Colon (tissue), 2 donors: ENCODE measurements around the gene ASTN2.

ENCODE experiments used
- FAIRE-seq: peaks from 2 replicates; lab custom pipeline; 2012; peaks lifted over from hg19 to GRCh38; lab: Jason Lieb, UNC
- donor health status: control.
- donor health status: control.

The ASTN2 gene

GRCh38 chr9:116954731-116955130, 460.1 kb downstream of the ASTN2 start:
- no peak for FAIRE-seq

- no peak for FAIRE-seq
These were observed 461.6 kb downstream of the ASTN2 start for GRCh38 chr9:116953271-116953670.

GRCh38 chr9:116952436-116952810, 462.4 kb downstream of the ASTN2 start:
- no peak for FAIRE-seq

- FAIRE-seq = no peak
These were observed 463.0 kb downstream of the ASTN2 start for GRCh38 chr9:116951588-116952435.

- FAIRE-seq = no peak
These were observed 469.0 kb downstream of the ASTN2 start for GRCh38 chr9:116945817-116946216.

- no peak for FAIRE-seq
These were observed 469.9 kb downstream of the ASTN2 start for GRCh38 chr9:116944714-116945534.

- FAIRE-seq = no peak
These were observed 470.9 kb downstream of the ASTN2 start for GRCh38 chr9:116943970-116944369.

GRCh38 chr9:116942593-116943061, 472.2 kb downstream of the ASTN2 start:
- FAIRE-seq = no peak

GRCh38 chr9:116941266-116941665, 473.6 kb downstream of the ASTN2 start:
- no peak for FAIRE-seq

GRCh38 chr9:116940614-116941215, 474.1 kb downstream of the ASTN2 start:
- FAIRE-seq = no peak

- no peak for FAIRE-seq
These were observed 475.2 kb downstream of the ASTN2 start for GRCh38 chr9:116939614-116940013.

- no peak for FAIRE-seq
These were observed 475.7 kb downstream of the ASTN2 start for GRCh38 chr9:116939161-116939560.

GRCh38 chr9:116937361-116937760, 477.5 kb downstream of the ASTN2 start:
- FAIRE-seq = no peak

- no peak for FAIRE-seq
These were observed 479.5 kb downstream of the ASTN2 start for GRCh38 chr9:116935149-116935897.

- no peak for FAIRE-seq
These were observed 480.7 kb downstream of the ASTN2 start for GRCh38 chr9:116934131-116934530.

GRCh38 chr9:116933251-116933650, 481.6 kb downstream of the ASTN2 start:
- FAIRE-seq = no peak

GRCh38 chr9:116929621-116930020, 485.2 kb downstream of the ASTN2 start:
- no peak for FAIRE-seq

GRCh38 chr9:116928884-116929283, 486.0 kb downstream of the ASTN2 start:
- FAIRE-seq = no peak

GRCh38 chr9:116928289-116928688, 486.6 kb downstream of the ASTN2 start:
- no peak for FAIRE-seq

GRCh38 chr9:116927726-116928125, 487.1 kb downstream of the ASTN2 start:
- no peak for FAIRE-seq

- no peak for FAIRE-seq
These were observed 489.7 kb downstream of the ASTN2 start for GRCh38 chr9:116925121-116925520.
